Keratinocyte (primary cell): ENCODE results near the gene NAT16.

Experiments
- CTCF ChIP-seq, 3 experiments: IDR thresholded peaks in 1 of 3; conservative IDR thresholded peaks in 1 of 3; optimal IDR thresholded peaks in 1 of 3; 2 replicates in 2 of 3; 3 replicates in 1 of 3; pipeline versions ENCODE3 to v1.5.1; 2011; ENCODE audit warnings: low read length in 3 of 3, mild to moderate bottlenecking in 3 of 3, moderate library complexity in 2 of 3, control low read depth in 1 of 3, inconsistent platforms in 1 of 3; ENCODE audit not compliant: insufficient read depth in 2 of 3; ENCODE audit errors: extremely low read depth in 1 of 3
- EZH2 ChIP-seq: IDR thresholded peaks from one replicate; pipeline ENCODE4 v1.6.1; 2012; ENCODE audit warnings: inconsistent platforms, mild to moderate bottlenecking, low read length, moderate library complexity

- TF ChIP-seq EZH2 (no peak), CTCF (optimal IDR thresholded peaks at IDR 0.05 in 1 of 3, IDR thresholded peaks at IDR 0.05 in 1 of 3, conservative IDR thresholded peaks at IDR 0.05 in 1 of 3; ENCODE audit: extremely low read depth in 1 of 3, insufficient read depth in 2 of 3, low read length in 3 of 3) (no peak)
These were observed 39.2 kb downstream of the NAT16 start for GRCh38 chr7:101140746-101141382.
